ENCODE results near the gene DBH.

Gene DBH

GRCh38 chr9:133591985-133592384 lies 44.2 kb upstream of the DBH start:
- H3K27ac ChIP-seq, result no peak overlapping the region
- no peak for TF ChIP-seq ZFX (IDR thresholded peaks at IDR 0.05; ENCODE audit: borderline replicate concordance)
- no peak for TF ChIP-seq CTCF (IDR thresholded peaks at IDR 0.05)

- no peak for TF ChIP-seq ZFX (IDR thresholded peaks at IDR 0.05; ENCODE audit: borderline replicate concordance)
Observed at GRCh38 chr9:133592731-133593409, 43.3 kb upstream of the DBH start.

GRCh38 chr9:133593587-133594253 lies 42.4 kb upstream of the DBH start:
- TF ChIP-seq CTCF (IDR thresholded peaks at IDR 0.05) (no peak), ZFX (IDR thresholded peaks at IDR 0.05; ENCODE audit: borderline replicate concordance) (no peak)

More at GRCh38 chr9:133592731-133593409, 43.3 kb upstream of the DBH start:
- no peak overlapping the region for H3K27ac ChIP-seq

GRCh38 chr9:133594310-133594709 lies 41.9 kb upstream of the DBH start:
- no peak overlapping the region for H3K27ac ChIP-seq
- TF ChIP-seq ZFX (IDR thresholded peaks at IDR 0.05; ENCODE audit: borderline replicate concordance) (no peak), CTCF (IDR thresholded peaks at IDR 0.05) (no peak)

More at GRCh38 chr9:133593587-133594253, 42.4 kb upstream of the DBH start:
- no peak overlapping the region for H3K27ac ChIP-seq

- TF ChIP-seq ZFX (IDR thresholded peaks at IDR 0.05; ENCODE audit: borderline replicate concordance), result no peak
- no peak for TF ChIP-seq CTCF (IDR thresholded peaks at IDR 0.05)
- no peak overlapping the region for H3K27ac ChIP-seq
Observed at GRCh38 chr9:133595910-133596309, 40.3 kb upstream of the DBH start.

- TF ChIP-seq ZFX (IDR thresholded peaks at IDR 0.05; ENCODE audit: borderline replicate concordance) (no peak), CTCF (IDR thresholded peaks at IDR 0.05) (no peak)
- no peak overlapping the region for H3K27ac ChIP-seq
Observed at GRCh38 chr9:133597316-133597957, 38.7 kb upstream of the DBH start.

- no peak overlapping the region for H3K27ac ChIP-seq
- no peak for TF ChIP-seq ZFX (IDR thresholded peaks at IDR 0.05; ENCODE audit: borderline replicate concordance)
Observed at GRCh38 chr9:133598978-133599377, 37.2 kb upstream of the DBH start.
